H9 (cell line): Measurements from ENCODE around the gene NACAD. TPM values are rescaled to one million over a fixed set of nuclear protein-coding genes. Genes with fewer than 3 reads are reported as not detected.

Experiments
- DNase-seq: peaks from one replicate; pipeline ENCODE4 v3.0.0-alpha.2; 2017
- H2AFZ ChIP-seq: one replicate; pipeline ENCODE4 v1.6.1; 2013; ENCODE audit warnings: mild to moderate bottlenecking, low read length, control low read depth, moderate library complexity
- H2AK5ac ChIP-seq: 2 replicates; pipeline ENCODE4 v1.6.1; 2013; ENCODE audit warnings: low read length, control low read depth, mixed read lengths; ENCODE audit not compliant: insufficient read length
- H2BK120ac ChIP-seq: one replicate; pipeline ENCODE4 v1.6.1; 2013; ENCODE audit warnings: low read depth, mild to moderate bottlenecking, low read length, control low read depth, inconsistent platforms; ENCODE audit not compliant: poor library complexity, severe bottlenecking
- H2BK12ac ChIP-seq: 2 replicates; pipeline ENCODE4 v1.6.1; 2013; ENCODE audit warnings: low read length, control low read depth, mixed read lengths, low read depth; ENCODE audit not compliant: insufficient read length
- H2BK15ac ChIP-seq: 2 replicates; pipeline ENCODE4 v1.6.1; 2013; ENCODE audit warnings: low read depth, low read length, control low read depth
- H2BK20ac ChIP-seq: one replicate; pipeline ENCODE4 v1.6.1; 2013; ENCODE audit warnings: low read depth, mild to moderate bottlenecking, low read length, control low read depth, inconsistent platforms; ENCODE audit not compliant: poor library complexity, severe bottlenecking
- H2BK5ac ChIP-seq: 2 replicates; pipeline ENCODE4 v1.6.1; 2013; ENCODE audit warnings: low read length, control low read depth, mixed read lengths; ENCODE audit not compliant: insufficient read length
- H3K14ac ChIP-seq: 2 replicates; pipeline ENCODE4 v1.6.1; 2013; ENCODE audit warnings: low read length, control low read depth; ENCODE audit not compliant: insufficient read depth
- H3K18ac ChIP-seq: 2 replicates; pipeline ENCODE4 v1.6.1; 2013; ENCODE audit warnings: low read depth, mild to moderate bottlenecking, mixed read lengths, low read length, control low read depth; ENCODE audit not compliant: insufficient read length
- H3K23ac ChIP-seq: 2 replicates; pipeline ENCODE4 v1.6.1; 2013; ENCODE audit warnings: low read length, control low read depth, mixed read lengths, low read depth; ENCODE audit not compliant: insufficient read length
- H3K23me2 ChIP-seq: 2 replicates; pipeline ENCODE4 v1.6.1; 2013; ENCODE audit warnings: low read depth, mild to moderate bottlenecking, mixed read lengths, low read length, control low read depth; ENCODE audit not compliant: insufficient read length, poor library complexity, severe bottlenecking
- H3K27ac ChIP-seq: 2 replicates; pipeline ENCODE4 v1.5.1; 2013; ENCODE audit warnings: low read length, control low read depth, mixed read lengths, low read depth; ENCODE audit not compliant: insufficient read length
- H3K27me3 ChIP-seq: 2 replicates; pipeline ENCODE4 v1.6.1; 2013; ENCODE audit warnings: low read length, control low read depth, inconsistent platforms; ENCODE audit not compliant: insufficient read depth
- H3K4ac ChIP-seq: 2 replicates; pipeline ENCODE4 v1.6.1; 2013; ENCODE audit warnings: low read depth, mild to moderate bottlenecking, control low read depth, inconsistent platforms, low read length, moderate library complexity
- H3K4me1 ChIP-seq: 2 replicates; pipeline ENCODE4 v1.6.1; 2013; ENCODE audit warnings: low read length, control low read depth, inconsistent platforms; ENCODE audit not compliant: insufficient read depth
- H3K4me2 ChIP-seq: 2 replicates; pipeline ENCODE4 v1.6.1; 2013; ENCODE audit warnings: low read length, control low read depth, mixed read lengths; ENCODE audit not compliant: insufficient read length, insufficient read depth
- H3K56ac ChIP-seq: 2 replicates; pipeline ENCODE4 v1.6.1; 2013; ENCODE audit warnings: low read depth, mild to moderate bottlenecking, mixed read lengths, low read length, control low read depth; ENCODE audit not compliant: insufficient read length
- H3K79me1 ChIP-seq: 2 replicates; pipeline ENCODE4 v1.6.1; 2013; ENCODE audit warnings: low read depth, mild to moderate bottlenecking, moderate library complexity, low read length, control low read depth, inconsistent platforms; ENCODE audit not compliant: insufficient read depth, poor library complexity, severe bottlenecking
- H3K79me2 ChIP-seq: 2 replicates; pipeline ENCODE4 v1.6.1; 2013; ENCODE audit warnings: low read length, control low read depth, inconsistent platforms; ENCODE audit not compliant: insufficient read depth
- H3K9ac ChIP-seq: 2 replicates; pipeline ENCODE4 v1.6.1; 2013; ENCODE audit warnings: low read length, control low read depth, mixed read lengths; ENCODE audit not compliant: insufficient read length; ENCODE audit errors: extremely low read depth
- H3K9me3 ChIP-seq: one replicate; pipeline ENCODE4 v1.6.1; 2013; ENCODE audit warnings: low read depth, low read length, inconsistent platforms; ENCODE audit not compliant: control insufficient read depth
- H3T11ph ChIP-seq: one replicate; pipeline ENCODE4 v1.6.1; 2013; ENCODE audit warnings: mild to moderate bottlenecking, low read length, control low read depth, inconsistent platforms
- H4K20me1 ChIP-seq: one replicate; pipeline ENCODE4 v1.6.1; 2013; ENCODE audit not compliant: control insufficient read depth, insufficient read length, insufficient read depth
- H4K5ac ChIP-seq: 2 replicates; pipeline ENCODE4 v1.6.1; 2013; ENCODE audit warnings: low read depth, mild to moderate bottlenecking, mixed read lengths, low read length, control low read depth; ENCODE audit not compliant: insufficient read length
- H4K8ac ChIP-seq: replicated peaks from 2 replicates; pipeline ENCODE4 v1.6.1; 2013; ENCODE audit warnings: low read length, control low read depth, mixed read lengths, low read depth; ENCODE audit not compliant: insufficient read length
- H4K91ac ChIP-seq: 2 replicates; pipeline ENCODE4 v1.6.1; 2013; ENCODE audit warnings: low read depth, mild to moderate bottlenecking, moderate library complexity, mixed read lengths, low read length, control low read depth; ENCODE audit not compliant: insufficient read length
- H3K27ac Mint-ChIP-seq, 3 experiments: 2 replicates in 2 of 3; 3 replicates in 1 of 3; pipeline ENCODE4 v1.8.0; 2020 to 2021; ENCODE audit warnings: mixed read lengths in 3 of 3, mild to moderate bottlenecking in 1 of 3, moderate library complexity in 1 of 3
- H3K27me3 Mint-ChIP-seq: 2 replicates; pipeline ENCODE4 v1.8.0; 2021; ENCODE audit warnings: low read depth, mild to moderate bottlenecking, moderate library complexity, mixed read lengths
- H3K36me3 Mint-ChIP-seq, 3 experiments: 2 replicates in 2 of 3; 3 replicates in 1 of 3; pipeline ENCODE4 v1.8.0; 2020 to 2021; ENCODE audit warnings: low read depth in 3 of 3, mixed read lengths in 3 of 3; ENCODE audit not compliant: insufficient read depth in 1 of 3
- H3K4me1 Mint-ChIP-seq, 2 experiments: 2 replicates each; pipeline ENCODE4 v1.8.0; 2020; ENCODE audit warnings: mixed read lengths in 2 of 2
- H3K4me3 Mint-ChIP-seq, 2 experiments: 2 replicates in 1 of 2; 3 replicates in 1 of 2; pipeline ENCODE4 v1.8.0; 2020 to 2021; ENCODE audit warnings: mild to moderate bottlenecking in 2 of 2, mixed read lengths in 2 of 2, moderate library complexity in 1 of 2
- H3K9me3 Mint-ChIP-seq, 2 experiments: 2 replicates in 1 of 2; 3 replicates in 1 of 2; pipeline ENCODE4 v1.8.0; 2020; ENCODE audit warnings: mild to moderate bottlenecking in 2 of 2, mixed read lengths in 2 of 2, moderate library complexity in 1 of 2
- CTCF ChIP-seq: fragments of 200-600 bp; sonication (generic); conservative IDR thresholded peaks from 3 replicates; pipeline ENCODE4 v1.8.0; 2021; ENCODE audit warnings: antibody characterized with exemption, mild to moderate bottlenecking
- WGBS: extraction: QIAGEN DNeasy Blood & Tissue Kit; methylation state at CpG from one replicate; pipeline ENCODE4 v1.1.7; 2013; ENCODE audit warnings: missing lambda C conversion rate, low lambda C conversion rate, mixed read lengths; ENCODE audit not compliant: insufficient read length; ENCODE audit errors: extremely low coverage; 5-methylcytosine and 5-hydroxymethylcytosine counted together
- total RNA-seq: library from RNA; stranded (reverse); gene quantifications from 2 replicates; pipeline ENCODE4 v1.2.1, GENCODE V29; 2021

Gene NACAD
- total RNA-seq, 1 experiment from 2014 or later: 8.0 TPM

GRCh38 chr7:45055016-45055415, 33.8 kb downstream of the NACAD start:
- H3K4me1 ChIP-seq: no peaks in the 10 kb centered on the region
- H2BK12ac ChIP-seq: no peak overlapping the region
- H2BK120ac ChIP-seq: no peak overlapping the region
- peaks cover 1% of the 10 kb centered on the region; the same call in 1 of the 2 replicates for H3K79me2 ChIP-seq
- no peak overlapping the region for H3K18ac ChIP-seq
- H3K27ac ChIP-seq: no peak overlapping the region
- no peaks in the 10 kb centered on the region for H3K79me1 ChIP-seq
- no peak overlapping the region for H3K9ac ChIP-seq
- H2BK20ac ChIP-seq: no peak overlapping the region
- no peak overlapping the region for H2AFZ ChIP-seq
- H2AK5ac ChIP-seq: no peak overlapping the region
- no peak for DNase-seq
- Mint-ChIP-seq H3K4me1 (no peaks in the 10 kb centered on the region), H3K9me3 (no peaks in the 10 kb centered on the region), H3K27me3 (no peaks in the 10 kb centered on the region), H3K4me3 (no peak overlapping the region), H3K36me3 (no peaks in the 10 kb centered on the region; a peak in 1 of 7 replicates), H3K27ac (no peak overlapping the region; a peak in 1 of 7 replicates)
- TF ChIP-seq CTCF: no peak
- H3K14ac ChIP-seq: no peak overlapping the region
- H4K8ac ChIP-seq: no peak overlapping the region
- H4K20me1 ChIP-seq: no peaks in the 10 kb centered on the region
- H3K4ac ChIP-seq: no peak overlapping the region
- H2BK15ac ChIP-seq: no peak overlapping the region
- no peak overlapping the region for H4K5ac ChIP-seq
- WGBS: no CpG with 5 or more reads among the region's 5 CpGs
- H3K4me2 ChIP-seq: no peak overlapping the region
- H3K9me3 ChIP-seq: no peaks in the 10 kb centered on the region
- H3T11ph ChIP-seq: no peak overlapping the region
- no peaks in the 10 kb centered on the region for H3K23me2 ChIP-seq
- no peak overlapping the region for H4K91ac ChIP-seq
- no peak overlapping the region for H2BK5ac ChIP-seq
- no peak overlapping the region for H3K23ac ChIP-seq
- no peak overlapping the region for H3K56ac ChIP-seq
- no peaks in the 10 kb centered on the region for H3K27me3 ChIP-seq
